SK-N-MC (cell line): Measurements from ENCODE around the gene ARNT2.

Source experiments
- EZH2 ChIP-seq: fragments of 200-600 bp; sonication (generic); IDR thresholded peaks from one replicate; pipeline ENCODE4 v1.6.1; 2017; ENCODE audit warnings: antibody characterized with exemption
- FOXP2 ChIP-seq: optimal IDR thresholded peaks from 2 replicates; pipeline ENCODE3; 2011; ENCODE audit warnings: mild to moderate bottlenecking, moderate library complexity; ENCODE audit not compliant: insufficient read depth; ENCODE audit errors: extremely low read length, control extremely low read depth

GRCh38 chr15:80564056-80564455, 159.9 kb downstream of the ARNT2 start:
- TF ChIP-seq EZH2 = no peak
- TF ChIP-seq FOXP2 = no peak
